ENCODE results near the gene ITGB7. TPM values are rescaled to one million over a fixed set of nuclear protein-coding genes. Genes with fewer than 3 reads are reported as not detected.

ITGB7 gene
- total and polyA plus RNA-seq, 9 of the 15 experiments (the other 6 are each of a cell fraction or from before 2014, with no cell fraction given), result 0.06 to 2.0 (median 0.67) TPM

- Histone ChIP-seq H3K27ac (ENCODE audit: extremely low read depth, low read depth, low read length) (peak overlapping the region; percentile 69), H3K4me1 (replicated peaks in 1 of 2; ENCODE audit: control insufficient read depth in 2 of 2, insufficient read depth in 2 of 2, low read length in 2 of 2) (peaks cover 23 to 29% of the 10 kb centered on the region in 2 experiments; a peak in 4 of 5 replicates), H3K4me3 (peak overlapping the region; percentile 96), H3K9me1 (ENCODE audit: control insufficient read depth, insufficient read depth, low read length) (no peaks in the 10 kb centered on the region), H3K36me3 (ENCODE audit: control insufficient read depth, insufficient read depth, low read length) (peaks cover 19% of the 10 kb centered on the region; the same call in 2 of the 3 replicates), H3K27me3 (ENCODE audit: control insufficient read depth in 2 of 2, insufficient read depth in 2 of 2, low read length in 2 of 2) (no peaks in the 10 kb centered on the region), H2AFZ (ENCODE audit: low read depth, low read length) (peak overlapping the region; percentile 87), H4K20me1 (replicated peaks; ENCODE audit: control insufficient read depth, insufficient read depth, low read length) (no peaks in the 10 kb centered on the region), H3K9ac (ENCODE audit: insufficient read depth in 1 of 2, low read depth in 2 of 2, low read length in 2 of 2) (peak overlapping the region; percentile 81 to 98), H3K9me3 (replicated peaks; ENCODE audit: control insufficient read depth, insufficient read depth, low read depth, low read length) (no peaks in the 10 kb centered on the region), H3K4me2 (ENCODE audit: insufficient read depth, low read length) (peak overlapping the region; percentile 97), H3K79me2 (ENCODE audit: control insufficient read depth, insufficient read depth, low read length) (peaks cover 27% of the 10 kb centered on the region)
- DNase-seq (ENCODE audit: extremely low read depth in 1 of 4, low spot score in 3 of 4), result peak in 2 of 4 experiments; percentile 68
- intact Hi-C loops (cut with micrococcal nuclease), result no loop called here
- ChIA-PET POLR2A (interaction anchor here (0.5 to 3.0 kb wide), 4 partner anchors 15 to 47 kb away, joined by 3 to 9 read pairs (median 3); partner anchors contain the start of gene ESPL1), CTCF (ENCODE audit: low intra/inter-chr PET ratio) (interaction anchor here (0.6 kb wide), 1 partner anchor 178 kb away, joined by 4 read pairs; no protein-coding TSS in a partner anchor)
- WGBS (ENCODE audit: insufficient coverage, low coverage, missing lambda C conversion rate), result 1% methylated on average over 19 of the region's 19 CpGs
- TSS peak; percentile 68 for BruUV-seq (replicated peaks)
- in situ Hi-C loops (cut with MboI), result no loop called here
- peak; percentile 3 for ATAC-seq
- no peak for FAIRE-seq
- TF ChIP-seq HDGF (IDR thresholded peaks at IDR 0.05), result 0 out of 2 replicates have a peak, but pooled peaks have one; percentile 26
- TF ChIP-seq NRF1 (conservative IDR thresholded peaks at IDR 0.05 in 1 of 2, IDR thresholded peaks at IDR 0.05 in 1 of 2), result peak; percentile 49 to 61; a peak in 1 of 4 replicates
- no peak for TF ChIP-seq NR4A1 (CRISPR knock-in tag; IDR thresholded peaks at IDR 0.05)
- TF ChIP-seq NR4A1 (tag; IDR thresholded peaks at IDR 0.05), result no peak
- no peak for TF ChIP-seq ATF7 (IDR thresholded peaks at IDR 0.05)
- no peak for TF ChIP-seq HNRNPL (IDR thresholded peaks at IDR 0.05; ENCODE audit: low read depth, low read length)
- TF ChIP-seq FOXP1 (CRISPR knock-in tag; IDR thresholded peaks at IDR 0.05), result no peak; the same call in 1 of the 2 replicates
- no peak for TF ChIP-seq KAT2B (IDR thresholded peaks at IDR 0.05; ENCODE audit: low read depth, low read length)
- peak; percentile 13; the same call in 1 of the 2 replicates for TF ChIP-seq TOE1 (IDR thresholded peaks at IDR 0.05; ENCODE audit: borderline replicate concordance)
- no peak for TF ChIP-seq TOE1 (CRISPR knock-in tag; IDR thresholded peaks at IDR 0.05; ENCODE audit: borderline replicate concordance, low read depth)
- no peak for TF ChIP-seq MLLT1 (IDR thresholded peaks at IDR 0.05)
- peak; percentile 34; the same call in 1 of the 2 replicates for TF ChIP-seq THAP12 (CRISPR knock-in tag; IDR thresholded peaks at IDR 0.05)
- no peak for TF ChIP-seq CREB3L1 (IDR thresholded peaks at IDR 0.05; ENCODE audit: borderline replicate concordance, low read depth)
- TF ChIP-seq, protein P1, sequence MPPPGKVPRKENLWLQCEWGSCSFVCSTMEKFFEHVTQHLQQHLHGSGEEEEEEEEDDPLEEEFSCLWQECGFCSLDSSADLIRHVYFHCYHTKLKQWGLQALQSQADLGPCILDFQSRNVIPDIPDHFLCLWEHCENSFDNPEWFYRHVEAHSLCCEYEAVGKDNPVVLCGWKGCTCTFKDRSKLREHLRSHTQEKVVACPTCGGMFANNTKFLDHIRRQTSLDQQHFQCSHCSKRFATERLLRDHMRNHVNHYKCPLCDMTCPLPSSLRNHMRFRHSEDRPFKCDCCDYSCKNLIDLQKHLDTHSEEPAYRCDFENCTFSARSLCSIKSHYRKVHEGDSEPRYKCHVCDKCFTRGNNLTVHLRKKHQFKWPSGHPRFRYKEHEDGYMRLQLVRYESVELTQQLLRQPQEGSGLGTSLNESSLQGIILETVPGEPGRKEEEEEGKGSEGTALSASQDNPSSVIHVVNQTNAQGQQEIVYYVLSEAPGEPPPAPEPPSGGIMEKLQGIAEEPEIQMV (tag; conservative IDR thresholded peaks at IDR 0.05; ENCODE audit: low read depth), result no peak
- TF ChIP-seq NCOA6 (IDR thresholded peaks at IDR 0.05), result no peak
- no peak for TF ChIP-seq SMAD2 (IDR thresholded peaks at IDR 0.05; ENCODE audit: low read depth, low read length)
These were observed 45.4 kb upstream of the ITGB7 start for GRCh38 chr12:53252349-53252916.
